HCT116 (cell line): Measurements from ENCODE around the gene SHISA7. TPM values are rescaled to one million over a fixed set of nuclear protein-coding genes. Genes with fewer than 3 reads are reported as not detected.
A peak's percentile ranks its signal among the peaks of the same experiment; 100 is the strongest.

Experiments used
- ATAC-seq: fragments of 200-7000 bp; cut with Tn5 transposase; 2 replicates; pipeline ENCODE4 v1.9.1; 2020; ENCODE audit warnings: mild to moderate bottlenecking, moderate library complexity
- Bru-seq: library from RNA; stranded (reverse); fragments of 400-500 nt; gene quantifications from one replicate; lab custom pipeline; 2021; lab: Mats Ljungman, UMichigan
- BruChase-seq, 2 experiments: library from RNA; stranded (reverse); fragments of 400-500 nt; gene quantifications; one replicate each; lab custom pipeline; 2021; lab: Mats Ljungman, UMichigan
- BruUV-seq: library from RNA; stranded (reverse); fragments of 400-500 nt; replicated peaks from 2 replicates; lab custom pipeline; 2021; lab: Mats Ljungman, UMichigan
- CTCF ChIA-PET: fragments of 300-600 bp; sonication (Branson Sonifier 250); formaldehyde crosslinking; loops from one replicate; lab custom pipeline; 2021; ENCODE audit warnings: antibody characterized with exemption; lab: Charles Lee
- POLR2A ChIA-PET: fragments of 300-600, 350-600 bp; sonication (Branson Sonifier 250); formaldehyde crosslinking; loops from one replicate; lab custom pipeline; 2021; ENCODE audit warnings: antibody characterized with exemption; lab: Charles Lee
- RAD21 ChIA-PET, 2 experiments: fragments of 300-600 bp; sonication (Branson Sonifier 250); formaldehyde crosslinking; loops; one replicate each; lab custom pipeline; 2023; ENCODE audit warnings: low total read pairs in 2 of 2; ENCODE audit not compliant: uncharacterized antibody in 2 of 2, unreplicated experiment in 2 of 2, low non-redundant PET in 1 of 2; lab: Charles Lee
- DNase-seq: peaks from one replicate; pipeline ENCODE4 v3.0.0-alpha.2; 2010; ENCODE audit warnings: low read depth, low spot score
- H2AFZ ChIP-seq: fragments of 200-600 bp; shearing (Covaris generic), sonication (generic); 2 replicates; pipeline ENCODE4 v1.6.1; 2017; ENCODE audit warnings: low read depth, mixed run types, mixed read lengths, antibody characterized with exemption, low read length; ENCODE audit not compliant: poor library complexity, severe bottlenecking
- H3K27ac ChIP-seq: 2 replicates; pipeline ENCODE4 v1.5.1; 2012; ENCODE audit warnings: low read depth, low read length
- H3K27me3 ChIP-seq: fragments of 200-600 bp; sonication (generic); 2 replicates; pipeline ENCODE4 v1.6.1; 2016; ENCODE audit warnings: mixed run types, low read length, mixed read lengths; ENCODE audit not compliant: insufficient read depth
- H3K36me3 ChIP-seq, 2 experiments: fragments of 200-500 bp in 1 of 2; fragments of 200-600 bp in 1 of 2; sonication (Bioruptor generic) in 1 of 2; sonication (generic) in 1 of 2; 2 replicates each; pipeline versions ENCODE4 v1.5.1 to v1.6.1; 2014 to 2016; ENCODE audit warnings: low read length in 2 of 2, inconsistent platforms in 1 of 2, mixed read lengths in 1 of 2, mixed run types in 1 of 2; ENCODE audit not compliant: insufficient read depth in 2 of 2, control insufficient read depth in 1 of 2
- H3K4me1 ChIP-seq, 2 experiments: fragments of 200-600 bp in 1 of 2; sonication (generic) in 1 of 2; 2 replicates each; pipeline versions ENCODE4 v1.5.1 to v1.6.1; 2012 to 2017; ENCODE audit warnings: low read length in 2 of 2, inconsistent platforms in 1 of 2, mild to moderate bottlenecking in 1 of 2, mixed read lengths in 1 of 2, mixed run types in 1 of 2, moderate library complexity in 1 of 2; ENCODE audit not compliant: insufficient read depth in 2 of 2, control insufficient read depth in 1 of 2
- H3K4me2 ChIP-seq: fragments of 200-600 bp; sonication (generic); 2 replicates; pipeline ENCODE4 v1.6.1; 2017; ENCODE audit warnings: mixed run types, low read length, mixed read lengths
- H3K4me3 ChIP-seq, 2 experiments: fragments of 200-600 bp in 1 of 2; sonication (generic) in 1 of 2; replicated peaks in 1 of 2; 2 replicates each; pipeline ENCODE4 v1.5.1; 2011 to 2016; ENCODE audit warnings: low read length in 2 of 2, control low read depth in 1 of 2, low read depth in 1 of 2, mild to moderate bottlenecking in 1 of 2, mixed read lengths in 1 of 2, mixed run types in 1 of 2
- H3K79me2 ChIP-seq: fragments of 200-600 bp; sonication (generic); 2 replicates; pipeline ENCODE4 v1.6.1; 2017; ENCODE audit warnings: mild to moderate bottlenecking, mixed run types, low read length, moderate library complexity, mixed read lengths; ENCODE audit not compliant: insufficient read depth
- H3K9ac ChIP-seq: fragments of 200-600 bp; sonication (generic); 2 replicates; pipeline ENCODE4 v1.6.1; 2016; ENCODE audit warnings: low read length, mixed read lengths
- H3K9me2 ChIP-seq: fragments of 200-600 bp; sonication (generic), shearing (Covaris generic); 2 replicates; pipeline ENCODE4 v1.6.1; 2017; ENCODE audit warnings: mixed run types, mild to moderate bottlenecking, moderate library complexity; ENCODE audit not compliant: insufficient read depth
- H3K9me3 ChIP-seq, 2 experiments: fragments of 200-500 bp in 1 of 2; fragments of 200-600 bp in 1 of 2; sonication (Bioruptor generic) in 1 of 2; sonication (generic) in 1 of 2; 2 replicates each; pipeline ENCODE4 v1.6.1; 2014 to 2017; ENCODE audit warnings: low read length in 2 of 2, mixed read lengths in 2 of 2, inconsistent platforms in 1 of 2, low read depth in 1 of 2, mild to moderate bottlenecking in 1 of 2, mixed run types in 1 of 2, moderate library complexity in 1 of 2; ENCODE audit not compliant: control insufficient read depth in 1 of 2, insufficient read depth in 1 of 2
- H4K20me1 ChIP-seq: fragments of 200-600 bp; sonication (generic), shearing (Covaris generic); 2 replicates; pipeline ENCODE4 v1.6.1; 2017; ENCODE audit warnings: mixed run types, mild to moderate bottlenecking, moderate library complexity; ENCODE audit not compliant: insufficient read depth
- CEBPB ChIP-seq: IDR thresholded peaks from 2 replicates; pipeline ENCODE4 v1.6.1; 2012; ENCODE audit warnings: low read depth
- ELF1 ChIP-seq: IDR thresholded peaks from 2 replicates; pipeline ENCODE4 v1.6.1; 2012; ENCODE audit warnings: low read depth, borderline replicate concordance
- EZH2phosphoT487 ChIP-seq: fragments of 200-600 bp; IDR thresholded peaks from 2 replicates; pipeline ENCODE4 v1.6.1; 2018; ENCODE audit warnings: antibody characterized with exemption, borderline replicate concordance
- JUND ChIP-seq: IDR thresholded peaks from 2 replicates; pipeline ENCODE4 v1.6.1; 2012
- POLR2A ChIP-seq: IDR thresholded peaks from 2 replicates; pipeline ENCODE4 v1.7.0; 2011; ENCODE audit warnings: borderline replicate concordance; ENCODE audit not compliant: insufficient read depth, insufficient read length; ENCODE audit errors: extremely low read depth
- POLR2AphosphoS5 ChIP-seq: IDR thresholded peaks from 2 replicates; pipeline ENCODE4 v1.6.1; 2011; ENCODE audit warnings: mild to moderate bottlenecking, low read depth, low read length, moderate library complexity
- RAD21 ChIP-seq: IDR thresholded peaks from 2 replicates; pipeline ENCODE4 v1.6.1; 2012; ENCODE audit warnings: low read depth, mild to moderate bottlenecking
- SIN3A ChIP-seq: IDR thresholded peaks from 2 replicates; pipeline ENCODE4 v1.6.1; 2012; ENCODE audit warnings: low read depth
- SP1 ChIP-seq: IDR thresholded peaks from 2 replicates; pipeline ENCODE4 v1.6.1; 2012; ENCODE audit warnings: low read depth
- TCF7L2 ChIP-seq: IDR thresholded peaks from 2 replicates; pipeline ENCODE4 v1.7.0; 2011; ENCODE audit warnings: borderline replicate concordance, inconsistent platforms; ENCODE audit not compliant: insufficient read depth, insufficient read length; ENCODE audit errors: extremely low read depth
- YY1 ChIP-seq: IDR thresholded peaks from 2 replicates; pipeline ENCODE4 v1.6.1; 2011; ENCODE audit warnings: low read length, low read depth, moderate library complexity, mild to moderate bottlenecking; ENCODE audit not compliant: insufficient replicate concordance; ENCODE audit errors: extremely low read depth
- ZFX ChIP-seq: fragments of 450-650 bp; IDR thresholded peaks from 2 replicates; pipeline ENCODE4 v1.6.1; 2017
- ZNF274 ChIP-seq: fragments of 200-500 bp; sonication (Bioruptor generic); IDR thresholded peaks from 2 replicates; pipeline ENCODE4 v1.6.1; 2014; ENCODE audit warnings: mild to moderate bottlenecking, low read depth, low read length, inconsistent platforms
- intact Hi-C: fragments of 100-400 bp; cut with micrococcal nuclease; formaldehyde crosslinking; loops from 2 replicates; pipeline ENCODE4 v1.10.0; 2022
- long read RNA-seq: library from polyadenylated mRNA; unstranded; transcript quantifications from one replicate; pipeline ENCODE4 v2.0.0, GENCODE V29; 2021; ENCODE audit not compliant: unreplicated experiment
- polyA plus RNA-seq: library from polyadenylated mRNA; unstranded; fragments of >200 nt; gene quantifications from 2 replicates; pipeline ENCODE4 v1.2.1, GENCODE V29; 2012; ENCODE audit warnings: missing spikeins
- total RNA-seq: library from RNA; stranded (reverse); gene quantifications from one replicate; pipeline ENCODE4 v1.2.1, GENCODE V29; 2021; ENCODE audit not compliant: unreplicated experiment
- TF ChIP-seq, protein P1 (sequence below), 3 experiments: fragments of 200-600 bp in 1 of 3; sonication (generic) in 1 of 3; IDR thresholded peaks in 2 of 3; conservative IDR thresholded peaks in 1 of 3; 2 replicates each; pipeline ENCODE4 v1.5.1; 2012 to 2017; ENCODE audit warnings: low read depth in 2 of 3, low read length in 2 of 3, antibody characterized with exemption in 1 of 3, borderline replicate concordance in 1 of 3, control low read depth in 1 of 3, mild to moderate bottlenecking in 1 of 3, mixed read lengths in 1 of 3, mixed run types in 1 of 3, moderate library complexity in 1 of 3; ENCODE audit not compliant: insufficient read depth in 1 of 3
- TF ChIP-seq, protein P2 (sequence below): IDR thresholded peaks from 2 replicates; pipeline ENCODE4 v1.6.1; 2012
- TF ChIP-seq, protein P3 (sequence below): IDR thresholded peaks from 2 replicates; pipeline ENCODE4 v1.6.1; 2011; ENCODE audit warnings: mild to moderate bottlenecking, low read length, moderate library complexity; ENCODE audit not compliant: insufficient replicate concordance; ENCODE audit errors: extremely low read depth
- TF ChIP-seq, protein P4 (sequence below): IDR thresholded peaks from 2 replicates; pipeline ENCODE4 v1.6.1; 2012; ENCODE audit warnings: low read depth

The SHISA7 gene
- total RNA-seq = not detected
- polyA plus RNA-seq = 0.01 TPM in 1 of 2 replicates, not detected in the other
- percentile 9 among the genes with signal in this experiment for Bru-seq, nascent RNA
- BruChase-seq, experiment 1, labeled RNA remaining after a 6-hour chase = percentile 12 among the genes with signal in this experiment
- percentile 6 among the genes with signal in this experiment for BruChase-seq, experiment 2, labeled RNA remaining after a 2-hour chase
- long read RNA-seq = 0 reads

DNA sequence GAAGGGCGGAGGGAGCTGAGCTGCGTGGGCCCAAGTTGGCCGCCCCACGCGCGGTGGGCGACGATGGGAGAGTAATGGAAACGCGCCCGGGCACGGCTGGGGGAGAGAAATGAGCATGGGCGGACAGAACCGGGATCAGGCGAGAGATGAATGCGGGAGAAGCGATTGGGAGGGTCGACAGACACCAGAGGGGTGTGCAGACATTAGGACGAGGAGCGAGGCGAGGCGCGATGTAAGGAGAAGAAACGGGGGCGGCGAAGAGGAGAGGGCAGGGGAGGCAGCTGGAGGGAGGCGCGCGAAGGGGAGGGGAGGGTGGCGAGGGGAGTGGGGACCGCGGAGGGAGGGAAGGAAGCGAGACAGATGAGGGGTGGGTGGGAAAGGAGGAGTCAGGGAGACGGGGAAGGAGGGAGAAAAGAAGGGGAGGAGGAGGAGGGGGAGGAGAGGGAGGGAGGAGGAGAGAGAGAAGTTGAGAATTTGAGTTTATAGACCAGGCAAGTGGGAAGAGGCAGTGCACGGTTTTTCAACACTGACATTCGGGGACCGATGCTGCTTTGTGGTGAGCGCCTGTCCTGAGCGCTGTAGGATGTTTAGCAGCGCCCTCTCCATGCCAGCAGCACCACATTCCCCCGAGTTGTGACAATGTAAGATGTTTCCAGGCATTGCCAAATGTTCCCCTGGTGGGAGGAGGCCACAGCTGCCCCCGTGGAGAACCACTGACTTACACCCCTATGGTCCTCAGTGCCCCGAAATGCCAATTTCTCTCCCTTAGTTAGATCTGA lies at the start of gene SHISA7:
SHISA7 (minus strand) TSS at position 256 of the 779 bp plus-strand sequence. CDS start 437 bp downstream, outside the sequence.
- TF ChIP-seq ELF1 (no peak), RAD21 (no peak), CEBPB (no peak), EZH2phosphoT487 (no peak), JUND (no peak), YY1 (no peak), ZNF274 (no peak), SIN3A (no peak), ZFX (no peak), POLR2AphosphoS5 (no peak), TCF7L2 (no peak), POLR2A (no peak), SP1 (no peak)
- TF ChIP-seq, protein P1, sequence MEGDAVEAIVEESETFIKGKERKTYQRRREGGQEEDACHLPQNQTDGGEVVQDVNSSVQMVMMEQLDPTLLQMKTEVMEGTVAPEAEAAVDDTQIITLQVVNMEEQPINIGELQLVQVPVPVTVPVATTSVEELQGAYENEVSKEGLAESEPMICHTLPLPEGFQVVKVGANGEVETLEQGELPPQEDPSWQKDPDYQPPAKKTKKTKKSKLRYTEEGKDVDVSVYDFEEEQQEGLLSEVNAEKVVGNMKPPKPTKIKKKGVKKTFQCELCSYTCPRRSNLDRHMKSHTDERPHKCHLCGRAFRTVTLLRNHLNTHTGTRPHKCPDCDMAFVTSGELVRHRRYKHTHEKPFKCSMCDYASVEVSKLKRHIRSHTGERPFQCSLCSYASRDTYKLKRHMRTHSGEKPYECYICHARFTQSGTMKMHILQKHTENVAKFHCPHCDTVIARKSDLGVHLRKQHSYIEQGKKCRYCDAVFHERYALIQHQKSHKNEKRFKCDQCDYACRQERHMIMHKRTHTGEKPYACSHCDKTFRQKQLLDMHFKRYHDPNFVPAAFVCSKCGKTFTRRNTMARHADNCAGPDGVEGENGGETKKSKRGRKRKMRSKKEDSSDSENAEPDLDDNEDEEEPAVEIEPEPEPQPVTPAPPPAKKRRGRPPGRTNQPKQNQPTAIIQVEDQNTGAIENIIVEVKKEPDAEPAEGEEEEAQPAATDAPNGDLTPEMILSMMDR (IDR thresholded peaks at IDR 0.05 in 2 of 3, conservative IDR thresholded peaks at IDR 0.05 in 1 of 3; ENCODE audit: borderline replicate concordance in 1 of 3, insufficient read depth in 1 of 3, low read depth in 2 of 3, low read length in 2 of 3) = no peak
- TF ChIP-seq, protein P2, sequence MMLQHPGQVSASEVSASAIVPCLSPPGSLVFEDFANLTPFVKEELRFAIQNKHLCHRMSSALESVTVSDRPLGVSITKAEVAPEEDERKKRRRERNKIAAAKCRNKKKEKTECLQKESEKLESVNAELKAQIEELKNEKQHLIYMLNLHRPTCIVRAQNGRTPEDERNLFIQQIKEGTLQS = no peak
- TF ChIP-seq, protein P3, sequence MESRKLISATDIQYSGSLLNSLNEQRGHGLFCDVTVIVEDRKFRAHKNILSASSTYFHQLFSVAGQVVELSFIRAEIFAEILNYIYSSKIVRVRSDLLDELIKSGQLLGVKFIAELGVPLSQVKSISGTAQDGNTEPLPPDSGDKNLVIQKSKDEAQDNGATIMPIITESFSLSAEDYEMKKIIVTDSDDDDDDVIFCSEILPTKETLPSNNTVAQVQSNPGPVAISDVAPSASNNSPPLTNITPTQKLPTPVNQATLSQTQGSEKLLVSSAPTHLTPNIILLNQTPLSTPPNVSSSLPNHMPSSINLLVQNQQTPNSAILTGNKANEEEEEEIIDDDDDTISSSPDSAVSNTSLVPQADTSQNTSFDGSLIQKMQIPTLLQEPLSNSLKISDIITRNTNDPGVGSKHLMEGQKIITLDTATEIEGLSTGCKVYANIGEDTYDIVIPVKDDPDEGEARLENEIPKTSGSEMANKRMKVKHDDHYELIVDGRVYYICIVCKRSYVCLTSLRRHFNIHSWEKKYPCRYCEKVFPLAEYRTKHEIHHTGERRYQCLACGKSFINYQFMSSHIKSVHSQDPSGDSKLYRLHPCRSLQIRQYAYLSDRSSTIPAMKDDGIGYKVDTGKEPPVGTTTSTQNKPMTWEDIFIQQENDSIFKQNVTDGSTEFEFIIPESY = no peak
- TF ChIP-seq, protein P4, sequence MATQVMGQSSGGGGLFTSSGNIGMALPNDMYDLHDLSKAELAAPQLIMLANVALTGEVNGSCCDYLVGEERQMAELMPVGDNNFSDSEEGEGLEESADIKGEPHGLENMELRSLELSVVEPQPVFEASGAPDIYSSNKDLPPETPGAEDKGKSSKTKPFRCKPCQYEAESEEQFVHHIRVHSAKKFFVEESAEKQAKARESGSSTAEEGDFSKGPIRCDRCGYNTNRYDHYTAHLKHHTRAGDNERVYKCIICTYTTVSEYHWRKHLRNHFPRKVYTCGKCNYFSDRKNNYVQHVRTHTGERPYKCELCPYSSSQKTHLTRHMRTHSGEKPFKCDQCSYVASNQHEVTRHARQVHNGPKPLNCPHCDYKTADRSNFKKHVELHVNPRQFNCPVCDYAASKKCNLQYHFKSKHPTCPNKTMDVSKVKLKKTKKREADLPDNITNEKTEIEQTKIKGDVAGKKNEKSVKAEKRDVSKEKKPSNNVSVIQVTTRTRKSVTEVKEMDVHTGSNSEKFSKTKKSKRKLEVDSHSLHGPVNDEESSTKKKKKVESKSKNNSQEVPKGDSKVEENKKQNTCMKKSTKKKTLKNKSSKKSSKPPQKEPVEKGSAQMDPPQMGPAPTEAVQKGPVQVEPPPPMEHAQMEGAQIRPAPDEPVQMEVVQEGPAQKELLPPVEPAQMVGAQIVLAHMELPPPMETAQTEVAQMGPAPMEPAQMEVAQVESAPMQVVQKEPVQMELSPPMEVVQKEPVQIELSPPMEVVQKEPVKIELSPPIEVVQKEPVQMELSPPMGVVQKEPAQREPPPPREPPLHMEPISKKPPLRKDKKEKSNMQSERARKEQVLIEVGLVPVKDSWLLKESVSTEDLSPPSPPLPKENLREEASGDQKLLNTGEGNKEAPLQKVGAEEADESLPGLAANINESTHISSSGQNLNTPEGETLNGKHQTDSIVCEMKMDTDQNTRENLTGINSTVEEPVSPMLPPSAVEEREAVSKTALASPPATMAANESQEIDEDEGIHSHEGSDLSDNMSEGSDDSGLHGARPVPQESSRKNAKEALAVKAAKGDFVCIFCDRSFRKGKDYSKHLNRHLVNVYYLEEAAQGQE = no peak
- Histone ChIP-seq H3K9me2 (no peaks in the 10 kb centered on the region), H3K4me2 (peak within 1 kb of the TSS; percentile 40), H2AFZ (no peak within 1 kb of the TSS), H3K9ac (no peak within 1 kb of the TSS), H3K4me1 (peaks cover 0 to 10% of the 10 kb centered on the region in 2 experiments; a peak in 2 of 4 replicates), H3K4me3 (no peak within 1 kb of the TSS), H4K20me1 (no peaks in the 10 kb centered on the region), H3K9me3 (no peaks in the 10 kb centered on the region), H3K27me3 (peaks cover 19% of the 10 kb centered on the region; the same call in 1 of the 2 replicates), H3K79me2 (no peaks in the 10 kb centered on the region), H3K27ac (no peak within 1 kb of the TSS; the same call in 1 of the 2 replicates), H3K36me3 (no peaks in the 10 kb centered on the region)
- ChIA-PET RAD21 (no interaction called here), CTCF (interaction anchor here (0.5 kb wide), 1 partner anchor 355 kb away, joined by 4 read pairs; no protein-coding TSS in a partner anchor), POLR2A (no interaction called here)
- DNase-seq (no peak), ATAC-seq (no peak)
- intact Hi-C loops = loop anchor here (10.0 kb wide), 1 partner anchor 228 kb away; no protein-coding TSS in a partner anchor
- BruUV-seq = no TSS peak
